ENCODE data around the gene TNNT3.

DNA sequence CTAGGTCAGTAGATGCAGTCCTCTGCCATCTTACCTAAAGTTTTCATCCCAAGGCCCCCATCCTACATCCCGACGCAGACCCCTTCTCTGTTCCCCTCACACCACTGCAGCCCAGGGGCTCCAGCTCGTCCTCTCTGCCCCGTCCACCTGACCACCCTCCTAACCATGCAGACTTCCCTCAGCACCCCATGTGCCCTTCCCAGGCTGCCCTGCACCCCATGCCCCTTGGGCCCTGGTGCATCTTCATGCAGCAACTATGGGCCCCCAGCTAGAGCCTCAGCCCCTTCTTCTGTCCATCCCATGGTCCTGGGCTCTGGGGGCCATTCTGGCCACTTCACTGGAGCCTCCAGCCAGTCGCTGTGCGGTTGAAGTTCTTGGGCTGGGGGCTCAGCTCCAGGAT, 30.7 kb upstream of the TNNT3 start:
- TF ChIP-seq, protein P1, sequence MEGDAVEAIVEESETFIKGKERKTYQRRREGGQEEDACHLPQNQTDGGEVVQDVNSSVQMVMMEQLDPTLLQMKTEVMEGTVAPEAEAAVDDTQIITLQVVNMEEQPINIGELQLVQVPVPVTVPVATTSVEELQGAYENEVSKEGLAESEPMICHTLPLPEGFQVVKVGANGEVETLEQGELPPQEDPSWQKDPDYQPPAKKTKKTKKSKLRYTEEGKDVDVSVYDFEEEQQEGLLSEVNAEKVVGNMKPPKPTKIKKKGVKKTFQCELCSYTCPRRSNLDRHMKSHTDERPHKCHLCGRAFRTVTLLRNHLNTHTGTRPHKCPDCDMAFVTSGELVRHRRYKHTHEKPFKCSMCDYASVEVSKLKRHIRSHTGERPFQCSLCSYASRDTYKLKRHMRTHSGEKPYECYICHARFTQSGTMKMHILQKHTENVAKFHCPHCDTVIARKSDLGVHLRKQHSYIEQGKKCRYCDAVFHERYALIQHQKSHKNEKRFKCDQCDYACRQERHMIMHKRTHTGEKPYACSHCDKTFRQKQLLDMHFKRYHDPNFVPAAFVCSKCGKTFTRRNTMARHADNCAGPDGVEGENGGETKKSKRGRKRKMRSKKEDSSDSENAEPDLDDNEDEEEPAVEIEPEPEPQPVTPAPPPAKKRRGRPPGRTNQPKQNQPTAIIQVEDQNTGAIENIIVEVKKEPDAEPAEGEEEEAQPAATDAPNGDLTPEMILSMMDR (IDR thresholded peaks at IDR 0.05; ENCODE audit: low read depth, low read length, poor library complexity, severe bottlenecking) = no peak
- TF ChIP-seq EZH2phosphoT487 (IDR thresholded peaks at IDR 0.05; ENCODE audit: borderline replicate concordance, low read length) = no peak
